Endothelial cell (in vitro differentiated cells): ENCODE data around the gene RAB11A. TPM values are rescaled to one million over a fixed set of nuclear protein-coding genes. Genes with fewer than 3 reads are reported as not detected.

Experiments
- DNase-seq: peaks from one replicate; pipeline ENCODE4 v3.0.0; 2021; ENCODE audit warnings: low spot score
- H3K27ac Mint-ChIP-seq: one replicate; pipeline ENCODE4 v1.8.0; 2021; ENCODE audit warnings: mixed read lengths, inconsistent platforms; ENCODE audit not compliant: unreplicated experiment
- H3K27me3 Mint-ChIP-seq: one replicate; pipeline ENCODE4 v1.8.0; 2021; ENCODE audit warnings: mild to moderate bottlenecking, moderate library complexity, mixed read lengths, inconsistent platforms; ENCODE audit not compliant: unreplicated experiment
- H3K36me3 Mint-ChIP-seq: one replicate; pipeline ENCODE4 v1.8.0; 2021; ENCODE audit warnings: mild to moderate bottlenecking, low read depth, mixed read lengths, inconsistent platforms; ENCODE audit not compliant: unreplicated experiment
- H3K4me1 Mint-ChIP-seq: one replicate; pipeline ENCODE4 v1.8.0; 2021; ENCODE audit warnings: mild to moderate bottlenecking, mixed read lengths, inconsistent platforms; ENCODE audit not compliant: unreplicated experiment
- H3K4me3 Mint-ChIP-seq: one replicate; pipeline ENCODE4 v1.8.0; 2021; ENCODE audit warnings: mild to moderate bottlenecking, mixed read lengths, inconsistent platforms; ENCODE audit not compliant: unreplicated experiment
- H3K9me3 Mint-ChIP-seq: one replicate; pipeline ENCODE4 v1.8.0; 2021; ENCODE audit warnings: mixed read lengths, inconsistent platforms; ENCODE audit not compliant: unreplicated experiment
- CTCF ChIP-seq: fragments of 200-600 bp; sonication (generic); IDR thresholded peaks from one replicate; pipeline ENCODE4 v1.5.0; 2021; ENCODE audit warnings: antibody characterized with exemption; ENCODE audit not compliant: unreplicated experiment
- total RNA-seq: library from RNA; stranded (reverse); fragmentation: NEBNext Ultra II Directional; extraction: Animal tissue kit (Norgen Biotek cat#: 25700); gene quantifications from one replicate; pipeline ENCODE4 v1.2.1, GENCODE V29; 2021; ENCODE audit not compliant: unreplicated experiment

Gene RAB11A
- total RNA-seq, 1 donor from 2014 or later: 482 TPM

GRCh38 chr15:65917936-65918335 lies 48.6 kb downstream of the RAB11A start:
- no peak for TF ChIP-seq CTCF
- Mint-ChIP-seq H3K4me3 (no peak overlapping the region), H3K9me3 (no peaks in the 10 kb centered on the region), H3K36me3 (peaks cover 9% of the 10 kb centered on the region), H3K4me1 (no peaks in the 10 kb centered on the region), H3K27ac (no peak overlapping the region), H3K27me3 (peaks cover 4% of the 10 kb centered on the region)
- DNase-seq: no peak

GRCh38 chr15:65918357-65918920 lies 49.1 kb downstream of the RAB11A start:
- Mint-ChIP-seq H3K9me3 (no peaks in the 10 kb centered on the region), H3K27me3 (peaks cover 4% of the 10 kb centered on the region), H3K4me1 (no peaks in the 10 kb centered on the region), H3K4me3 (no peak overlapping the region), H3K36me3 (peaks cover 5% of the 10 kb centered on the region), H3K27ac (peak overlapping the region; percentile 3)
- TF ChIP-seq CTCF: no peak
- no peak for DNase-seq

GRCh38 chr15:65918945-65919344 lies 49.7 kb downstream of the RAB11A start:
- H3K27me3 Mint-ChIP-seq: peaks cover 4% of the 10 kb centered on the region
- no peak overlapping the region for H3K4me3 Mint-ChIP-seq
- H3K9me3 Mint-ChIP-seq: no peaks in the 10 kb centered on the region
- peaks cover 5% of the 10 kb centered on the region for H3K36me3 Mint-ChIP-seq
- no peak for DNase-seq
- no peak for TF ChIP-seq CTCF
- no peaks in the 10 kb centered on the region for H3K4me1 Mint-ChIP-seq
- no peak overlapping the region for H3K27ac Mint-ChIP-seq

- peaks cover 5% of the 10 kb centered on the region for H3K36me3 Mint-ChIP-seq
- no peak overlapping the region for H3K27ac Mint-ChIP-seq
- no peak for DNase-seq
- H3K27me3 Mint-ChIP-seq: peaks cover 4% of the 10 kb centered on the region
- no peak for TF ChIP-seq CTCF
- no peak overlapping the region for H3K4me3 Mint-ChIP-seq
- H3K4me1 Mint-ChIP-seq: no peaks in the 10 kb centered on the region
- H3K9me3 Mint-ChIP-seq: no peaks in the 10 kb centered on the region
Measured at GRCh38 chr15:65919353-65919752, 50.1 kb downstream of the RAB11A start.

GRCh38 chr15:65920121-65920520 lies 50.8 kb downstream of the RAB11A start:
- Mint-ChIP-seq H3K4me1 (no peaks in the 10 kb centered on the region), H3K27me3 (peaks cover 4% of the 10 kb centered on the region), H3K9me3 (no peaks in the 10 kb centered on the region)

More at GRCh38 chr15:65920121-65920520, 50.8 kb downstream of the RAB11A start:
- no peak overlapping the region for H3K4me3 Mint-ChIP-seq
- H3K27ac Mint-ChIP-seq: no peak overlapping the region
- no peak for TF ChIP-seq CTCF
- no peak for DNase-seq
- peaks cover 5% of the 10 kb centered on the region for H3K36me3 Mint-ChIP-seq
